ENCODE results near the gene ZBTB25.

ZBTB25 gene

DNA sequence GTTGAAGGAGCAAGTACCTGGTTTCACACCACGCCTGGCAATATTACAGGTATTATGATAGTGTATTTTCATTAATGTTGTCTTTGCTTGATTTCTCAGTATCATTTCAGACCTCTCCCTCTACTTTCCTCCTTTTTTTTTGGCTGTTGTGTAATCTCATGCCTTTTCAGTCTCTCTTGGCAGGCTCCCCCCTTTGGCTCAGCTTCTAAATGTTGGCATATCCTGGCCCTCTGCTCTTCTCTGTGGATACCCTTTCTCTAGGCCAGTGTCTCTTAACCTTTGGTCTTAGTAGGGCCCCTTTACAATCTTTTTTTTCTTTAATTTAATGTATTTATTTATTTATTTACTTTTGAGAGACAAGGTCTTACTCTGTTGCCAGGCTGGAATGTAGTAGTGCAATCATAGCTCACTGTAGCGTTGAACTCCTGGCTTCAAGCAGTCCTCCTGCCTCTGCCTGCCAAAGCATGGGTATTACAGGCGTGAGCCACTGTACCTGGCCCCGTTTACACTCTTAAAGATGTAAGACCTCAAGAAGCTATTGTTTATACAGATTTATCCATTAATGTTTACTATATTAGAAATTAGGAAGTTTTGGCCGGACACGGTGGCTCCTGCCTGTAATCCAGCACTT lies 102.7 kb downstream of the ZBTB25 start:
- H3K27me3 ChIP-seq (ENCODE audit: control insufficient read depth in 1 of 2, insufficient read depth in 2 of 2, low read length in 2 of 2), result no peaks in the 10 kb centered on the region
- H3K36me3 ChIP-seq (ENCODE audit: control insufficient read depth in 1 of 2, insufficient read depth in 2 of 2, low read length in 2 of 2), result peaks cover 0 to 11% of the 10 kb centered on the region in 2 donors
- no peak overlapping the region for H3K4me3 ChIP-seq (ENCODE audit: low read depth in 1 of 2, low read length in 2 of 2)
- no peaks in the 10 kb centered on the region for H3K9me3 ChIP-seq (ENCODE audit: control insufficient read depth in 1 of 2, low read length in 2 of 2)
- no peak overlapping the region for H3K9ac ChIP-seq (ENCODE audit: low read depth in 1 of 2, low read length in 2 of 2)
- H3K27ac ChIP-seq (ENCODE audit: low read depth, low read length), result no peak overlapping the region
- H3K4me1 ChIP-seq (ENCODE audit: control insufficient read depth in 1 of 2, insufficient read depth in 2 of 2, low read length in 2 of 2), result no peaks in the 10 kb centered on the region
